Skeletal muscle cell (primary cell): Measurements from ENCODE around the gene MTCH2.
"Not testable (repeated sequence)": the region's sequence is repeated elsewhere in the genome, so short reads cannot be mapped to it uniquely, and the experiment has no call there.

Source experiments
- DNase-seq: peaks from one replicate; pipeline ENCODE4 v3.0.0-alpha.2; 2010; ENCODE audit warnings: low read depth
- H3K4me3 ChIP-seq: 2 replicates; pipeline ENCODE4 v1.5.1; 2011; ENCODE audit warnings: low read depth, mild to moderate bottlenecking, control low read depth, low read length, moderate library complexity

MTCH2 gene

GRCh38 chr11:47642099-47642855 lies at the start of gene MTCH2:
Gene MTCH2 (minus strand): TSS chr11:47642559. CDS start chr11:47642465, 94 bp downstream.
- peak within 1 kb of the TSS; percentile 91 for H3K4me3 ChIP-seq
- peak; percentile 88 for DNase-seq

- H3K4me3 ChIP-seq = no peak overlapping the region
- no peak for DNase-seq
Measured at GRCh38 chr11:47691979-47692378, 49.6 kb upstream of the MTCH2 start.

DNA sequence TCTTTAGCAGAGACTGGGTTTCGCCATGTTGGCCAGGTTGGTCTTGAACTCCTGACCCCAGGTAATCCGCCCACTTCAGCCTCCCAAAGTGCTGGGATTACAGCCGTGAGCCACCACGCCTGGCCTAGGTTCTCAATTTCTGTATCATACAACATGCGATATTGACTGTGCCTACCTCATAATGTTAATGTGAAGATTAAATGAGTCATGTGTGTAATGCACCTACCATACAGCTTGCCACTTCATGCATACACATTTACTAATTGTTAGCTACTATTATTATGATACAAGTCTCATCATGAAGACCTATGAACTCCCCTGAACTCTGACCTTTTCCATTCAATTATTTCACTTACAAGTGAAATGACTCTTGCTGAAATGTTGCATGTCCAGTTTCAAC lies 47.1 kb upstream of the MTCH2 start:
- no peak for DNase-seq
- H3K4me3 ChIP-seq = no peak overlapping the region

DNA sequence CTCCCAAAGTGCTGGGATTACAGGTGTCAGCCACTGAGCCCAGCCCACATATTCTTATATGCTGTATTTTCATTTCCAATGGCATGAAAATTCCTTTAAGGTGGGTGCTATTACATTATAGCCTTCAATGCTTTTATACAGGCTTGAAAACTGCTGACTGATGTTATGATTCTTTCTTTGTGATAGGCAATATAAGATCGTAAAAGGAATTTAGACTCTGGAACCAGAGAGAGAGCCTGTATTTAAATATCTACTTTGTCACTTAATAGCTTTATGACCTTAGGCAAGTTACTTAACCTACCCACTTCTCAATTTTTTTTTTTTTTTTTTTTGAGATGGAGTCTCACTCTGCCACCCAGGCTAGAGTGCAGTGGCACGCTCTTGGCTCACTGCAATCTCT lies 46.6 kb upstream of the MTCH2 start:
- no peak overlapping the region for H3K4me3 ChIP-seq
- DNase-seq = no peak

DNA sequence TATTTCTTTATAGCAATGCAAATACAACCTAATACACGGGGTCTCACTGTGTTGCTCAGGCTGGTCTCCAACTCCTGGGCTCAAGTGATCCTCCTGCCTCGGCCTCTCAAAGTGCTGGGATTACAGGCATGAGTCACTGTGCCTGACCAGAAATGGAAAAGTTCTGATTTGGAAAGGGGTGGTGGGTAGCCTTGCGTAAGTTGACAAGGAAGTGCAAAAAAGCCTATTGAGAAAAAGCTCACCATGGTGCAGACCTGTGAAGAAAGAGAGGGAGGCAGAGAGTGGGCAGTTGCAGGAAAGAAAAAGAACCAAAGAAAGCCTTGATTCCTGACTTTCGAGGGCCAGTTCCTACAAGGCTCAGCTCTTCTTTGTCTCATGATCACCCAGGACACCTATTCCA lies 45.8 kb upstream of the MTCH2 start:
- DNase-seq = no peak

DNA sequence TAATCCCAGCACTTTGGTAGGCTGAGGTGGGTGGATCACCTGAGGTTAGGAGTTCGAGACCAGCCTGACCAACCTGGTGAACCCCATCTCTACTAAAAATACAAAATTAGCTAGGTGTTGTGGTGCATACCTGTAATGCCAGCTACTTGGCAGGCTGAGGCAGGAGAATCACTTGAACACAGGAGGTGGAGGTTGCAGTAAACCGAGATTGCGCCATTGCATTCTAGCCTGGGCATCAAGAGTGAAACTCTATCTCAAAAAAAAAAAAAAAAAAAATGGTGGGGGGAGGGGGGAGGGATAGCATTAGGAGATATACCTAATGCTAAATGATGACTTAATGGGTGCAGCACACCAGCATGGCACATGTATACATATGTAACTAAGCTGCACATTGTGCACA lies 44.3 kb upstream of the MTCH2 start:
- DNase-seq, H3K4me3 ChIP-seq: not testable (repeated sequence)

More for the DNA sequence above, 45.8 kb upstream of the MTCH2 start:
- no peak overlapping the region for H3K4me3 ChIP-seq

DNA sequence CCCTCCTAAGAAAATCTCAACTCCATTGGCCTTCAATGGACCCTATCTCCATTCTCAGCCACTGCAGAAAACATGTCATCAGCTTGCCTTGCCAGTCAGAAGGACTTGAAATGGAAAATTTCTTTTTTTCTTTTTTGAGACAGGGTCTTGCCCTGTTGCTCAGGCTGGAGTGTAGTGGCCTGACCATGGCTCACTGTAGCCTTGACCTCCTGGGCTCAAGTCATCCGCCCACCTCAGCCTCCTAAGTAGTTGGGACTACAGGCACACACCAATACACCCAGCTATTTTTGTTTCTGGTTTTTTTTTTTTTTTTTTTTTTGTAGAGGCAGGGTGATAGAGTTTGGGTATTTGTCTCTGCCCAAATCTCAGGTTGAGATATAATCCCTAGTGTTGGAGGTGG lies 43.8 kb upstream of the MTCH2 start:
- H3K4me3 ChIP-seq = no peak overlapping the region
- DNase-seq = no peak

GRCh38 chr11:47675851-47676250 lies 33.5 kb upstream of the MTCH2 start:
- no peak overlapping the region for H3K4me3 ChIP-seq
- no peak for DNase-seq

DNA sequence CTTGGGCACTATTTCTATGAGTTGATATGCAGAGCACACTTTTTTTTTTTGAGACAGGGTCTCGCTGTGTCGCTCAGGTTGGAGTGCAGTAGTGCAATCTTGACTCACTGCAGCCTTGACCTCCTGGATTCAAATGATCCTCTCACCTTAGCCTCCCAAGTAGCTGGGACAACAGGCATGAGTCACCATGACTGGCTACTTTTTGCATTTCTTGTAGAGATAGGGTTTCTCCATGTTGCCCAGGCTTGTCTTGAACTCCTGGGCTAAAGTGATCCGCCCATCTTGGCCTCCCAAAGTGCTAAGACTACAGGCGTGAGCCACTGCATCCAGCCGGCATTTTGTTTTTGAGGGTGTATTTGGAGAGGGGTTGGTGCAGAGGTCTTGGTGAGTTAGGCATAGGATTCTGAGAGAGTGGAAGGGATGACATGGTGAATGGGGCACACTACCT lies 29.9 kb upstream of the MTCH2 start:
- no peak for DNase-seq
- no peak overlapping the region for H3K4me3 ChIP-seq

DNA sequence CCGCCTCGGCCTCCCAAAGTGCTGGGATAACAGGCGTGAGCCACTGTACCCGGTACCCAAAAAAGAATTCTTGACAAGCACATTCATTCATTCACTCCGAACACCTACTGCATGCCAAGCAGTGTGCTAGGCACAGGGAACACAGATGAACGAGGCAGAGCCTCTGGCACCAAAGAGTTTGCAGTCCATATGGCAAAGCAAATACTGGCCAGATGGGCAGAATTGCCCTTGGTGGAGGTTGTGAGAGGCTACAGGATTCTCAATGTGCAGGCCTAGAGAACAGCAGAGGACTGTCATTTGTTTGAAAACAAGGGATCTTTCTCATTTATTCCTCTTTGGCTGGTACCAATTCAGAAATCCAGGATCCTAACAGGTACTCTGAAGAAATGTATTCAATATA lies 27.5 kb upstream of the MTCH2 start:
- H3K4me3 ChIP-seq = no peak overlapping the region
- no peak for DNase-seq

DNA sequence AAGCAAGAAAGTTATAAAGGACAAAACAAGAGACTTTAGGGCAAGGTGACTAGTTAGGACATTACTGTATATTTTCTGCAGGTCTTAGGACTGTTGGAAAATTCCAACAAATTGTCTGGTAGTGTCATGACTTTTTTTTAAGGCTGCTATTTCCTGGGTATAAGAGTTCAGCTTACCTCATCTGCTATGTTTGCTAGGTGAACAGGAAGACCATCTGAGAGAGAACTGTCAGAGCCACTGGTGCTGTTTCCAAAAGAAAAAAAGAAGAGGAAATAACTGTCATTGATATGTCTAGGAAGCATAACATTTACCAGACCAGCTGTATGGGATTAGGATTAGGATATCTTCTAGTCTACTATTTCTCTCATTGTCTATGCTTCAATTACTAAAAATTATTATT lies 26.3 kb upstream of the MTCH2 start:
- DNase-seq = no peak
- H3K4me3 ChIP-seq = no peak overlapping the region

- no peak overlapping the region for H3K4me3 ChIP-seq
- no peak for DNase-seq
Measured at GRCh38 chr11:47667555-47667954, 25.2 kb upstream of the MTCH2 start.

- DNase-seq = peak; percentile 9
Measured at GRCh38 chr11:47667135-47667534, 24.8 kb upstream of the MTCH2 start.

DNA sequence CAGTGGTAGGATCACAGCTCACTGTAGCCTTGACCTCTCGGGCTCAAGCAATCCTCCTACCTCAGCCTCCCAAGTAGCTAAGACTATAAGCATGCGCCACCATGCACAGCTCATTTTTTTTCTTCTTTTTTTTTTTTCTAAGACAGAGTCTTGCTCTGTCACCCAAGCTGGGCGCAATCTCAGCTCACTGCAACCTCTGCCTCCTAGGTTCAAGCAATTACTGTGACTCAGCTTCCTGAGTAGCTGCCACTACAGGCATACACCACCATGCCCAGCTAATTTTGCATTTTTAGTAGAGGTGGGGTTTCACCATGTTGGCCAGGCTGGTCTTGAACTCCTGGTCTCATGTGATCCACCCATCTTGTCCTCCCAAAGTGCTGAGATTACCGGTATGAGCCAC lies 22.6 kb upstream of the MTCH2 start:
- not testable (repeated sequence) for H3K4me3 ChIP-seq, DNase-seq

More at GRCh38 chr11:47667135-47667534, 24.8 kb upstream of the MTCH2 start:
- H3K4me3 ChIP-seq = no peak overlapping the region

DNA sequence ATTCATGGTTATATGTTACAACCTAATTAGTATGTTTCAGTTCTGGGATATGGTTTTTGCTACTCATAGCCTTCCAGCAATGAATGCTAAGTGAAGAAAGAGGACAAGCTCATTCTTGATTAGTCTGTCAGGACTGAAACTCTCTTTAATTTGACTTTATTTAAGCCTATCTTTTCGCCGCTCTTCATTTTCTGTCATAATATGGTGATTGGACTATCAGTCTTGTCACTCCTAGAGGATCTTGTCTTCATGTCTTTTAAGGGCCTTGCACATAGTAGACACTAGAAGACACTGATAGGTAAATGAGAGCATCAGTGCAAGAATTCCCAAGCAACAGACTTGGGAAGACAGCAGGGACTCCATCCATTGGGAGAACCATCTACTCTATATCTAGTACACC lies 18.9 kb upstream of the MTCH2 start:
- no peak for DNase-seq
- H3K4me3 ChIP-seq = no peak overlapping the region

GRCh38 chr11:47659276-47659675 lies 16.9 kb upstream of the MTCH2 start:
- no peak overlapping the region for H3K4me3 ChIP-seq
- no peak for DNase-seq

GRCh38 chr11:47656260-47656885 lies 14.0 kb upstream of the MTCH2 start:
- DNase-seq = no peak
- H3K4me3 ChIP-seq = no peak overlapping the region

DNA sequence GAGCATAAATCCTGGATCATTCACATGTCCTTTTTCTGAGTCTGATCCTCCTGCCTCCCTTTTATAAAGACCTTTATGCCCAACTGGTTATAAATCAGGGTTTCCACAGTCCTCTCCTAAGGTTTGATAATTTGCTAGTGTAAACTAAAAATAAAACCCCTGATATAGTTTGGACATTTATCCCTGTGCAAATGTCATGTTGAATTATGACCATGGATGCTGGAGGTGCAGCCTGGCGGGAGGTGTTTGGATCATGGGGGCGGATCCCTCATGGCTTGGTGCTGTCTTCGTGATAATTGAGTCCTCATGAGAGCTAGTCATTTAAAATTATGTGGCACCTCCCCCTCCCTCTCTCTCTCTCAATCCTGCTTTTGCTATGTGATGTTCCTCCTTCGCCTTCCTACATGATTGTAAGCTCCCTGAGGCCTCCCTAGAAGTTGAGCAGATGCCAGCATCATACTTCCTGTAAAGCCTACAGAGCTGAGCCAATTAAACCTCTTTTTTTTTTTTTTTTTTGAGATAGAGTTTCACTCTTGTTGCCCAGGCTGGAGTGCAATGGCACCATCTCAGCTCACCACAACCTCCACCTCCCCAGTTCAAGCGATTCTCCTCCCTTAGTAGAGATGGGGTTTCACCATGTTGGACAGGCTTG lies 9.6 kb upstream of the MTCH2 start:
- DNase-seq = no peak
- no peak overlapping the region for H3K4me3 ChIP-seq

GRCh38 chr11:47649276-47649675 lies 6.9 kb upstream of the MTCH2 start:
- H3K4me3 ChIP-seq = no peak overlapping the region
- no peak for DNase-seq

DNA sequence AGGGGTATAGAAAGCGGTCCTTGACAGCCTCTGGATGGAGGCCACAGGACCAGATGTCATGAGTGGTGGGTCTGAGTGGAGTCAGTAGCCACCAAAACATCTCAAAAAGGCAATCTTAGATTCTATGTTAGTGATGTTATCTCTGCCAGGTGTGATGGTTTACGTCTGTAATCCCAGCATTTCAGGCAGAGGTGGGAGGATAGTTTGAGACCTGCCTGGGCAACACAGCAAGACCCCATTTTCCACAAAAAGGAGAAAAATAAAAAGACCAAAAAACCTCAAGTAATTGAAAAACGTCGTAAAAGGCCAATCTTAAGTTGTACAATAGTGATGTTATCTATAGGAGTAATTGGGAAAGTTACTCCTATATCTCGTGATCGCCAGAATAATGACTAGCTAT lies 3.7 kb upstream of the MTCH2 start:
- DNase-seq = no peak
- H3K4me3 ChIP-seq = no peak overlapping the region

GRCh38 chr11:47645500-47645899 lies 3.1 kb upstream of the MTCH2 start:
- DNase-seq = no peak
- H3K4me3 ChIP-seq = no peak overlapping the region
